DMS79 treated with DMSO at 0.1 percent for 48 hours (cell line): ENCODE data around the gene FGF16.
"Not testable (repeated sequence)": the region's sequence is repeated elsewhere in the genome, so short reads cannot be mapped to it uniquely, and the experiment has no call there.

Source experiments
- DNase-seq: peaks from one replicate; lab custom pipeline; 2025; lab: John Stamatoyannopoulos, UW

FGF16 gene

DNA sequence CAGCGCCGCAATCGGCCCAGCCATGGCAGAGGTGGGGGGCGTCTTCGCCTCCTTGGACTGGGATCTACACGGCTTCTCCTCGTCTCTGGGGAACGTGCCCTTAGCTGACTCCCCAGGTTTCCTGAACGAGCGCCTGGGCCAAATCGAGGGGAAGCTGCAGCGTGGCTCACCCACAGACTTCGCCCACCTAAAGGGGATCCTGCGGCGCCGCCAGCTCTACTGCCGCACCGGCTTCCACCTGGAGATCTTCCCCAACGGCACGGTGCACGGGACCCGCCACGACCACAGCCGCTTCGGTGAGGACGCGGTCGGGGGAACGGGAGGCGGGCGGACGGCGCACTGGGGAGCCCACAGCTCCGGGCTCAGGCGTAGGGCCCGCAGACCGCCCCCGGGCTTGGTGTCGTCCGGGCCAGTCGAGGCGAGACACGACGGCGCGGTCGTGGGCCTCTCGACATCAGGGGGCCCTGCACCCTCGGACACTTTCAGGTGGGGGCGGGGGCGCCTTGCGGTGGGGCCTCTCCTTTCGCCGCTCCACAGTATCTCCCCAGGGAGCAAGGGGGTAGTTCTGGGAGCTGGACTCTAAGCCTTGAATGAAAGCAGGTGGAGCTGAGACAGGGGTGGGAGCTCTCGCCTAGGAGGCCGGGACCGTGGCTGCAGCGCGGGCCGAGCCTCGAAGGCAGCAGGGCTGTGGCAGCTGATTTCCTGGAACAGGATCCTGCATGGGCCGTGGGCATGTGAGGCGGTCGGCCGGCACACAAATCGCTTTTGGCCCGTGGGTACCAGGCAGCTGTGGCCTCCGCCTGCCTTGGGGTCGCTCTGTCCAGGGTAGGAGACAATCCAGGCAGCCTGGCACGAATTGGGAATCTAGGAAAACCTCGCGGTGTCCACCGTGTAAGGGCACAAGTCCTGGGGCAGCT, 722 bp downstream of the FGF16 start:
- no peak for DNase-seq

DNA sequence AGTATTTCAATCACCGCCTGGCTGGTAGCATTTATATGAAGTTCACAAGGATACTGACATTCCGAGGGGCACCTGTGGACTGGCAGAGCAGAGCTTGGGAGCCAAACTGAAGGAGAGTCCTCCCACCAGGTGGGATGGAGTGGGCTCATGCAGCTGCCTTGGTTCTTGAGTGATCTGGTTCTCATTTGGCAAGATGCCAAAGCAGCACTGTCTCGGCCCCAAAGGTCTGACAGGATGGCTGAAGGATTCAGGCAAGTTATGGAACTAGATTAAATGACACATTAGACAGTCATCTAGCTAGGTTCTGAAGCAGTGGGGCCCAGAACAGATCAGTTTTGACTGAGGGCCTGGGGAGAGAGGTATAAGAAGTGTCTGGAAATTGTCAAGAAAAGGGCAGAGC, 3.2 kb downstream of the FGF16 start:
- no peak for DNase-seq

DNA sequence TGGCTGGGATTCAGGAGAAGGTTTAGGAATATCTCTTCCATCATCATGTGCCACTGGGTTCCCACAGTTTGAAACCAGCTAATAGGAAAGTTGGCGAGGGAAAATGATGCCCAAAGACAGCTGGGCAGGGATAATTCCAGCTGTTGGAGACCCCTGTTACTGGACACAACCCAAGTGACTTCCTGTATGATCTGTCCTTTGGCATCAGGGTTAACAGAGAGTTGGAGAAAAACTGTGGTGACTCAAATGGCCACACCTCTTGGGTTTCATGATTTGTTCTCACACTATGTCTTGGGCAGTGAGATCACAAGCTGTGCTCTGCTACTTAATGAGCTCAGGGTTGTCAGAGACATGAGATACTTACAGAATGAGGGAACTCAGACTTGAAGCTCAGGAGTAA, 3.8 kb downstream of the FGF16 start:
- no peak for DNase-seq

DNA sequence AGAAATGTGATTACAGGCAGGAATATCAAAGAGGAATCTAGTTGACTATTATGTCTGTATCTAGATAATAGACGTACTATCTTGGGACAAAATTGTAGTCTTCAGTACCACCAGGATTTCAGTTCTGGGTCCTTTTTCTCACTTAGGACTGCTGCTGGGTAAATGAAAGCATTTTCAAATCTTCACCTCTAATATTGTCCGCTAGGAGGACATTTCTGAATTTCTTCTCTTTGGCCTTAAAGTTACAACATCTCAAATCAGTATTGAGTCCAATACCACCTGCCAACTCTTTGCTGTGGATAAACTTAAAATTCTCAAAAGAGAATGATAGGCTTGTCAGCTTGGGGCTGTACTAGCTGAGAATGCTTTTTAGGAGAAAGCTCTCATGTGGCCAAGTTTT, 6.0 kb downstream of the FGF16 start:
- no peak for DNase-seq

DNA sequence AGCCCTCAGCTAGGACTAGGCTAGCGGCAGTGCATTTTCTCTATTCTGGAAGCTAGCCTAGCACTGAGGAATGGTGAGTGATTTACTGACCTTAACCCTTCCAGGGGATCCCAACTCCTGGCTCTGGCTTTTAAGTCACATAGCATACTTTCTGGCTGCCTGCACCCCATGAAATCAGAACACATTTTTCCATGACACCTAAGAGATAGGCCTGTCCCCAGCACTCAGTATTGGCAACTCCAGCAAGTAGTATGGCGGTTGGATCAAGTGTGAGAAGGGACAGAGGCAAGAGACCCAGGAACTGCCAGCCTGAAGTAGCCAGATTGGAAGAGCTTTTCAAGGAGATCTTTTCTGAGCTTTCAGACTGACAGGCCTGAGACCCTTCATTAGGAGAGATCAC, 8.2 kb downstream of the FGF16 start:
- DNase-seq = no peak

DNA sequence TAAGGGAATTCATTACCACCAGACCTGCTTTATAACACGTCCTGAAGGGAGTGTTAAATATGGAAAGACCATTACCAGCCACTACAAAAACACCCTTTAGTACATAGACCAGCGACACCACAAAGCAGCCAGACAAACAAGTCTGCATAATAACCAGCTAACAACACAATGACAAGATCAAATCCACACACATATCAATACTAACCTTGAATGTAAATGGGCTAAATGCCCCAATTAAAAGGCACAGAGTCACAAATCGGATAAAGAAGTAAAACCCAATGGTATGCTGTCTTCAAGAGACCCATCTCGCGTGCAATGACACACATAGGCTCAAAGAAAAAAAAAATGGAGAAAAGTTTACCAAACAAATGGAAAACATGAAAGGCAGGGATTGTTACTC, 36.9 kb downstream of the FGF16 start:
- no peak for DNase-seq

DNA sequence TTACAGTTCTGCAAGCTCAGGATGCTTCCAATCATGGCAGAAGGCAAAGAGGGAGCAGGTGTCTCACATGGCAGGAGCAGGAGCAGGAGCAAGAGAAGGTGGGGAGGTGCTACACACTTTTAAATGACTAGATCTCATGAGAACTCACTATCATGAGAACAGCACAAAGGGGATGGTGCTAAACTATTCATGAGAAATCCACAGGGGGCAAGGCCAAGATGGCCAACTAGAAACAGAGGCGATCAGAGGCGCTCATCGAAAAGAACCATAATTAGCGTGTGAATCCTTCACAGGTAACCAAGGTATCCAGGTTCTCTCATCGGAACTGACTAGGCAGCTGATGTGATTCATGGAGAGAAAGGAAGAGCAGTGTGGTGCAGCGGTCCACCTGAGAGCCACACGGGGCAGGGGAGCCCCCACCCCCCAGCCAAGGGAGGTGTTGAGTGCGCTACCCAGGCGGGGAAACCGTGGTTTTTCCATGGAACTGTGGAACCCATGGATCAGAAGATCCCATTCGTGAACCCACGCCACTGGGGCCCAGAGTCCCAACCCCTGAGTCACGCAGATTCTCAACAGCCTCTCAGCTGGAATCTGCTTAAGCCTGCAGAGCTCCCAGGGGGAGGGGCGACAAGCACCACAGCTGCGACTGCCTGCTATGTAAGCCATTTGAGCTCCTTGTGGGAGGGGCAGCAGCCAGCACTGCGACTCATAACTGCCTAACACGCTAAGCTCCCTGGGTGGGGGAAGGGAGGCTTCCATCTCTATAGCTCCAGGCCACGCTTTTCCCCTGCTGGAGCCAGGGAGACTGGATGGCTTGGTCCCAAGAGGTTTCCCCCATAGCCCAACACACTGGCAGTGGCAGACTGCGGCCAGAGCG, 46.7 kb downstream of the FGF16 start:
- DNase-seq = no peak

DNA sequence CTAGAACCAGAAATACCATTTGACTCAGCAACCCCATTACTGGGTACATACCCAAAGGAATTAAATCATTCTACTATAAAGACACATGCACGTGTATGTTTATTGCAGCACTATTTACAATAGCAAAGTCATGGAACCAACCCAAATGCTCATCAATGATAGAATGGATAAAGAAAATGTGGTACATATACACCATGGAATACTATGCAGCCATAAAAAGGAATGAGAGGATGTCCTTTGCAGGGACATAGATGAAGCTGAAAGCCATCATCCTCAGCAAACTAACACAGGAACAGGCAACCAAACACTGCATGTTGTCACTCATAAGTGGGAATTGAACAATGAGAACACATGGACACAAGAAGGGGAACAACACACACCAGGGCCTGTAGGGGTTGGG, 53.0 kb downstream of the FGF16 start:
- not testable (repeated sequence) for DNase-seq

DNA sequence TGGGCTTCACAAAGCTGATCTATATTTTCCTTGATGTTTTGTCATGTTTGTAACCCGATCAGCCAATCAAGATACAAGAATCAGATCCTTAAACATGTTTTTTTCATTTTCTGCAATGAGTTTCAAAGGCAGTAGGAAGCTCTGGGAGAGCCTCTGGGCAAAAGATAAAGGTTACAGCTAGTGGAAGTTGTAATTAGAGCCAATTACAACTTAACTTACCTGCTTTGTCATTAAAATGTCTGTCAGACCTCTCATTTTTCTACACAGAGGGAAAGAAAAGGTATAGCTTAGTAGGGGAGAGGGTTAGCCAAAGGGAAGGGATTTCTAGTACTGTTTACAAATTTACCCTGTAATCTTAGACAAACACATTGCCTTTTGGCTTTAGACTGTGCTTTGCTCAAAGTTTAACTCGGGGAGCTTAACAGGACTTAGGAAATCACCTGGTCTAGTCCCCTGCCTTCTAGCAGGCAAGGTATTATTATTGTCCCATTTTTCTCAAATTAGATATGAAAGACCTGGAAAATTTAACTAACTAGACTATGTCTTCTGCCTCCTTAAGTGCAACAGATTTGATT, 55.8 kb downstream of the FGF16 start:
- DNase-seq = no peak

DNA sequence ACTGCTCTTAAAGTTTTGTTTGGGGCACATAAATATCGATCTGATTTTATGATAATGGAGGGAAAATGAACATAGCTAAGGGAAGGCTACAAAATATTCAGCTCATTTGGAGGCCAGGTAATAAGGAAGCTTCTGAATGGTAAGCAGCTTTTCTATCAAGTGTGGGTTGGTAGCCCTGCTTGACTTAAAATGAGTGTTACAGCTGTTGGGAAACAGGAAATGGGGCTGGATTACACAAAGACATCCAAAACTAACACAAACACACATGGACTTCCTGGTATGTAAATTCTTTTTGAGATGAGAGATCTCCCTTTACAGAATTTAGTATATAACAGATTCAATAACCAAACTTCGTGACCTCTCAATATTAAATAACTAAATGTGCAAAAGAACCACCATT, 58.0 kb downstream of the FGF16 start:
- no peak for DNase-seq
